ENCODE results near the gene ENDOU.

The ENDOU gene

GRCh38 chr12:47722941-47723631, 2.2 kb downstream of the ENDOU start:
- no peak overlapping the region for H3K27ac ChIP-seq
- DNase-seq (ENCODE audit: low read depth, low spot score), result peak; percentile 31

- H3K27ac ChIP-seq, result no peak overlapping the region
- DNase-seq (ENCODE audit: low read depth, low spot score), result no peak
Measured at GRCh38 chr12:47722136-47722834, 3.0 kb downstream of the ENDOU start.

- H3K27ac ChIP-seq, result no peak overlapping the region
- no peak for DNase-seq (ENCODE audit: low read depth, low spot score)
Measured at GRCh38 chr12:47721431-47721973, 3.8 kb downstream of the ENDOU start.

GRCh38 chr12:47718531-47718930, 6.8 kb downstream of the ENDOU start:
- no peak overlapping the region for H3K27ac ChIP-seq
- no peak for DNase-seq (ENCODE audit: low read depth, low spot score)

- no peak overlapping the region for H3K27ac ChIP-seq
- no peak for DNase-seq (ENCODE audit: low read depth, low spot score)
Measured at GRCh38 chr12:47717443-47718193, 7.7 kb downstream of the ENDOU start.

- no peak for DNase-seq (ENCODE audit: low read depth, low spot score)
- no peak overlapping the region for H3K27ac ChIP-seq
Measured at GRCh38 chr12:47717046-47717442, 8.2 kb downstream of the ENDOU start.

- H3K27ac ChIP-seq, result no peak overlapping the region
- no peak for DNase-seq (ENCODE audit: low read depth, low spot score)
Measured at GRCh38 chr12:47715877-47716548, 9.3 kb downstream of the ENDOU start.

GRCh38 chr12:47715393-47715876, 9.9 kb downstream of the ENDOU start:
- no peak for DNase-seq (ENCODE audit: low read depth, low spot score)
- no peak overlapping the region for H3K27ac ChIP-seq

- no peak for DNase-seq (ENCODE audit: low read depth, low spot score)
- no peak overlapping the region for H3K27ac ChIP-seq
Measured at GRCh38 chr12:47714826-47715386, 10.4 kb downstream of the ENDOU start.

- H3K27ac ChIP-seq, result no peak overlapping the region
- DNase-seq (ENCODE audit: low read depth, low spot score), result no peak
Measured at GRCh38 chr12:47712171-47712570, 13.1 kb downstream of the ENDOU start.

GRCh38 chr12:47711448-47711847, 13.8 kb downstream of the ENDOU start:
- no peak for DNase-seq (ENCODE audit: low read depth, low spot score)
- no peak overlapping the region for H3K27ac ChIP-seq

GRCh38 chr12:47710278-47710677, 15.0 kb downstream of the ENDOU start:
- H3K27ac ChIP-seq, result no peak overlapping the region
- DNase-seq (ENCODE audit: low read depth, low spot score), result no peak

- H3K27ac ChIP-seq, result no peak overlapping the region
- no peak for DNase-seq (ENCODE audit: low read depth, low spot score)
Measured at GRCh38 chr12:47709671-47710070, 15.6 kb downstream of the ENDOU start.

GRCh38 chr12:47709237-47709636, 16.1 kb downstream of the ENDOU start:
- H3K27ac ChIP-seq, result no peak overlapping the region
- DNase-seq (ENCODE audit: low read depth, low spot score), result no peak

GRCh38 chr12:47707905-47708543, 17.3 kb downstream of the ENDOU start:
- no peak overlapping the region for H3K27ac ChIP-seq
- DNase-seq (ENCODE audit: low read depth, low spot score), result no peak

GRCh38 chr12:47707355-47707754, 17.9 kb downstream of the ENDOU start:
- no peak overlapping the region for H3K27ac ChIP-seq

GRCh38 chr12:47705566-47706425, 19.5 kb downstream of the ENDOU start, which contains the start of gene RPAP3:
RPAP3 (minus strand) TSS chr12:47706030; CDS start chr12:47702840, 3,190 bp downstream.
- DNase-seq (ENCODE audit: low read depth, low spot score), result peak; percentile 67
- H3K27ac ChIP-seq, result peak within 1 kb of the TSS; percentile 35

More at GRCh38 chr12:47707355-47707754, 17.9 kb downstream of the ENDOU start:
- no peak for DNase-seq (ENCODE audit: low read depth, low spot score)

GRCh38 chr12:47705229-47705565, 20.1 kb downstream of the ENDOU start:
- no peak for DNase-seq (ENCODE audit: low read depth, low spot score)
- H3K27ac ChIP-seq, result peak overlapping the region; percentile 35

Data from epithelial cell of prostate (primary cell).